GM18858 (cell line): ENCODE data around the gene TMEM168.

ENCODE experiments used
- ATAC-seq: cut with Tn5 transposase; IDR thresholded peaks from one replicate; pipeline ENCODE4 v1.9.1; 2021; ENCODE audit not compliant: unreplicated experiment

Gene TMEM168

DNA sequence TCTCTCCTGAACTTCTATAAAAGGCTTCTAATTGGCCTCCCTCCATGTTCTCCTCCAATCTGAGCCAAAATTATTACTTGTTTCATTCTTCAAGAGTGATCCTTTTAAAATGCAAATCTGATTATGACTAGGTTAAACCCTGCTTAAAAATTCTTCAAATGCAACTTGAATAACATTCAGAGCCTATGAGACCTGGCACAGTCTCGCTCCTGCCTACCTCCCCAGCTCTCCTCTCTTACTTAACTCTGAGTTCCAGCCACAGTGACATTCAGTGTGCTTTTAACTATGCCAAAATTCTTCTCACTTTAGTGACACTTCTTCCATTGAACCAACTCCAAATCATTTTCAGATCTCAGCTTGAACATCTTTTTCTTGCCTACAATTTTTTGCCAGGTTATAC, 68.8 kb downstream of the TMEM168 start:
- no peak for ATAC-seq

GRCh38 chr7:112715525-112715924, 74.7 kb downstream of the TMEM168 start:
- ATAC-seq, result no peak

DNA sequence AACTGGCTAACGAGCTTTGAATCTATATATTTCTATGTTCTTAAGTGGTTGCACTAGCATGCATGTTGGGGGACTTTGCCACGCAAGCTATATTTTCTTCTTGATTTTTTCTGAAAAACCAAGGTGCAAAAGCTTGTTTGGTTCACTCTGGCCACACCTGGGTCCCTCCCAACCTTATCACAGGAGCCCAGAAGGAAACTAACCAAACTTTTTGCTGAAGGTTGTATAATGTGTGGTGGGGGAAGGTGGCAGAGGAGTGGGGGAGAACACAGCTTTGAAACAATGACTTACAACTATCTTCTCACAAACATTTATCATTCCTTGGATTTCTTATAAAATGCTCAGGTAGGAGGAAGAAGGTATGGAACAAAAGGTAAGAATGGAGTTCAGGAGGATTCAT, 75.3 kb downstream of the TMEM168 start:
- no peak for ATAC-seq
